Gastroesophageal sphincter (tissue), 4 donors: ENCODE results near the gene PRKAG2. TPM values are rescaled to one million over a fixed set of nuclear protein-coding genes. Genes with fewer than 3 reads are reported as not detected.
"Not testable (repeated sequence)": the region's sequence is repeated elsewhere in the genome, so short reads cannot be mapped to it uniquely, and the experiment has no call there.

ENCODE experiments used
- ATAC-seq: fragments of 150-250 bp; one replicate; pipeline ENCODE4 v1.9.1; 2016; ENCODE audit warnings: mild to moderate bottlenecking, moderate library complexity
- H3K27ac ChIP-seq, 4 donors: fragments of 200-600 bp; sonication (generic) in 3 of 4; 1 replicate in 3 of 4; 2 replicates in 1 of 4; pipeline ENCODE4 v1.5.1; 2016 to 2019
- H3K27me3 ChIP-seq: fragments of 200-600 bp; sonication (generic); one replicate; pipeline ENCODE4 v1.5.1; 2019
- H3K36me3 ChIP-seq, 2 donors: fragments of 200-600 bp; sonication (generic); one replicate each; pipeline ENCODE4 v1.5.1; 2019; ENCODE audit warnings: control low read depth in 1 of 2
- H3K4me1 ChIP-seq, 3 donors: fragments of 200-600 bp; sonication (generic); 1 replicate in 2 of 3; 2 replicates in 1 of 3; pipeline ENCODE4 v1.5.1; 2016 to 2019; ENCODE audit warnings: control low read depth in 2 of 3
- H3K4me3 ChIP-seq, 2 donors: fragments of 200-600 bp; sonication (generic); one replicate each; pipeline ENCODE4 v1.5.1; 2019; ENCODE audit warnings: mild to moderate bottlenecking in 1 of 2, moderate library complexity in 1 of 2
- H3K9me3 ChIP-seq, 3 donors: fragments of 200-600 bp; sonication (generic); one replicate each; pipeline ENCODE4 v1.5.1; 2017 to 2019; ENCODE audit warnings: control low read depth in 2 of 3
- EP300 ChIP-seq: sonication (generic); formaldehyde crosslinking; IDR thresholded peaks from one replicate; pipeline ENCODE4 v1.6.1; 2017; ENCODE audit warnings: antibody characterized with exemption, mild to moderate bottlenecking
- POLR2A ChIP-seq, 2 donors: fragments of 450-650 bp; IDR thresholded peaks; one replicate each; pipeline ENCODE4 v1.6.1; 2017; ENCODE audit warnings: antibody characterized with exemption in 2 of 2, mild to moderate bottlenecking in 2 of 2, moderate library complexity in 1 of 2
- POLR2AphosphoS5 ChIP-seq: sonication (generic); formaldehyde crosslinking; IDR thresholded peaks from one replicate; pipeline ENCODE4 v1.6.1; 2017; ENCODE audit warnings: antibody characterized with exemption
- WGBS, 2 donors: methylation state at CpG; one replicate each; pipeline ENCODE4 v1.1.5; 2018; ENCODE audit warnings: low coverage in 1 of 2; 5-methylcytosine and 5-hydroxymethylcytosine counted together
- total RNA-seq, 4 donors: library from RNA; depleted of rRNA; stranded (reverse); fragments of >200 nt; gene quantifications; one replicate each; pipeline ENCODE4 v1.1.0, GENCODE V29; 2016
- TF ChIP-seq, protein P1 (sequence below), 4 experiments: fragments of 200-600 bp in 2 of 4; fragments of 450-650 bp in 2 of 4; sonication (generic) in 1 of 4; IDR thresholded peaks; one replicate each; pipeline ENCODE4 v1.5.1; 2017 to 2019; ENCODE audit warnings: antibody characterized with exemption in 4 of 4, mild to moderate bottlenecking in 2 of 4, moderate library complexity in 2 of 4

PRKAG2 gene
- total RNA-seq, 4 donors from 2014 or later, result 48.9 to 89.0 (median 75.7) TPM

DNA sequence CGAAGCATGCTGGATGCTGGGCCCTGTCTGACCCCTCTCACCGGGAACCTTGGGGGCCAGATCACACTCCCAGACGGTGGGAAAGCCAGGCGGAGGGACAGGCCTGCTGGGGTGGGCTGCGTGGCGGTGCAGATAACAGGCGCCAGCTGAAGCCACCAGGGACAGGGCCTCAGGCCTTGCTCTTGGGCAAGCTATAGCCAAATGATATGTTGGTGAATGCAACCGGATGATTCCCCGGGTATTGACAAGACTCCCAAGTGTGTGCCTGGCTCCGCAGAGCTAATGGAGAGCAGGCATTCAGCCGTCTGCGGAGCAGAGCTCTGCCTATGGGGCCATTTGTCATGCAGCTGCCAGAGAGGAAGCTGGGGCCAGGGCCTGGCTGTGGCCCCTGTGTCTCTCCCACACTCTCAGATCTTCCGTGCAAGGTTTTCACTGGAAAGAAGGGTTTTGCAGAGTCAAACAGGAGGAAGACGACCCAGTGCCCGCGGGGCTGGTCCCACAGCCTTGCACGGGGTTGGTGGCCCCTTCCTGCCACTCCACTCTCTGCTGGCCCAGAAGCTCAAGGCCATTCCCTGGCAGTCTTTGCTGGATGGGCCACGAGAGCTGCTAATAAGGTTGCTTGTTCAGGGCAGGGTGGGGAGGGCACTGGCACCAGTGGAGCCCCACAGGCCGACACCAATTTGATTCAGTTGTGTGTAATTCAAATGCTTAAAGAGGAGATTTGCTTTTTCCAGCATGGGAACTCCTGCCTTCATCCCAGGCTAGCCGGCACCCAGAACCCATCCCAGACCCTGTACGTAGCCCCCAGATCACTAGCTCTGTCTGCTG lies 91.8 kb downstream of the PRKAG2 start:
- Histone ChIP-seq H3K9me3 (no peaks in the 10 kb centered on the region), H3K27me3 (no peaks in the 10 kb centered on the region), H3K27ac (no peak overlapping the region), H3K4me3 (no peak overlapping the region), H3K36me3 (peaks cover 0 to 24% of the 10 kb centered on the region in 2 donors), H3K4me1 (peaks cover 0 to 11% (median 0%) of the 10 kb centered on the region in 3 donors)
- ATAC-seq, result no peak
- TF ChIP-seq POLR2AphosphoS5 (no peak), POLR2A (IDR thresholded peaks at IDR 0.05) (no peak), EP300 (no peak)
- TF ChIP-seq, protein P1, sequence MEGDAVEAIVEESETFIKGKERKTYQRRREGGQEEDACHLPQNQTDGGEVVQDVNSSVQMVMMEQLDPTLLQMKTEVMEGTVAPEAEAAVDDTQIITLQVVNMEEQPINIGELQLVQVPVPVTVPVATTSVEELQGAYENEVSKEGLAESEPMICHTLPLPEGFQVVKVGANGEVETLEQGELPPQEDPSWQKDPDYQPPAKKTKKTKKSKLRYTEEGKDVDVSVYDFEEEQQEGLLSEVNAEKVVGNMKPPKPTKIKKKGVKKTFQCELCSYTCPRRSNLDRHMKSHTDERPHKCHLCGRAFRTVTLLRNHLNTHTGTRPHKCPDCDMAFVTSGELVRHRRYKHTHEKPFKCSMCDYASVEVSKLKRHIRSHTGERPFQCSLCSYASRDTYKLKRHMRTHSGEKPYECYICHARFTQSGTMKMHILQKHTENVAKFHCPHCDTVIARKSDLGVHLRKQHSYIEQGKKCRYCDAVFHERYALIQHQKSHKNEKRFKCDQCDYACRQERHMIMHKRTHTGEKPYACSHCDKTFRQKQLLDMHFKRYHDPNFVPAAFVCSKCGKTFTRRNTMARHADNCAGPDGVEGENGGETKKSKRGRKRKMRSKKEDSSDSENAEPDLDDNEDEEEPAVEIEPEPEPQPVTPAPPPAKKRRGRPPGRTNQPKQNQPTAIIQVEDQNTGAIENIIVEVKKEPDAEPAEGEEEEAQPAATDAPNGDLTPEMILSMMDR (IDR thresholded peaks at IDR 0.05), result no peak
- 86 to 93% methylated on average over 2 to 4 of the region's 21 CpGs for WGBS, 2 donors

DNA sequence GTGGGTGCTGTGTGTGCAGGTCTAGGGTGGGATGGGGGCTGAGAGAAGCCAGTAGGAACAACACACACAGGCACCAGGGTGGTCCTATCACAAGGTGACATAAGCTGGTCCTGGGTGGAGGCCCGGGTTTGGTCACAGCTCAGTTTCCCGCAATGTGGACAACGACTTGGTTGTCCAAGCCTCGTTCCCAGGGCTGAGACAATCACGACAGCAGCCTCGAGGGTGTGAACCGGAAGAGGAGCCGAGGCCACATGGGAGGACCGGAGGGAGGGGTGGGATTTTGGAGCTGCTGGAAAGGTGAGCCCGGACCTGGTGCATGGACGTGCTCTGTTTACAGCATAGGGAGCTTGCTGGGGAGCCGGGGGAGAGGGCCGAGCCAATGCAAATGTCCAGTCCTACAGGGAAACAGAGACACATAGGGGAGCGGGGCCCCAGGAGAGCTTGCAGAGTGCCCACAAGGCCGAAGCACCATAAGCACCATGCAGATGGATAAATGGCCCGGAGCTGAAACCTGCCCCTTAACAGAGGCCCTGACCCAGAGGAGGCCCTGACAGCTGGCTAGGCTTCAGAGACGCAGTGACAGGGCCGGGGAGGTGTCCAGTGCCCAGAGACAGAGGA lies 92.8 kb downstream of the PRKAG2 start:
- Histone ChIP-seq H3K4me1 (peaks cover 0 to 11% (median 0%) of the 10 kb centered on the region in 3 donors), H3K4me3 (no peak overlapping the region), H3K27ac (no peak overlapping the region), H3K27me3 (no peaks in the 10 kb centered on the region), H3K36me3 (peaks cover 0 to 24% of the 10 kb centered on the region in 2 donors), H3K9me3 (no peaks in the 10 kb centered on the region)
- no peak for ATAC-seq
- TF ChIP-seq, protein P1 (IDR thresholded peaks at IDR 0.05), result no peak
- TF ChIP-seq EP300, result no peak
- no peak for TF ChIP-seq POLR2AphosphoS5
- WGBS, 2 donors, result 87 to 92% methylated on average over 3 to 9 of the region's 18 CpGs

DNA sequence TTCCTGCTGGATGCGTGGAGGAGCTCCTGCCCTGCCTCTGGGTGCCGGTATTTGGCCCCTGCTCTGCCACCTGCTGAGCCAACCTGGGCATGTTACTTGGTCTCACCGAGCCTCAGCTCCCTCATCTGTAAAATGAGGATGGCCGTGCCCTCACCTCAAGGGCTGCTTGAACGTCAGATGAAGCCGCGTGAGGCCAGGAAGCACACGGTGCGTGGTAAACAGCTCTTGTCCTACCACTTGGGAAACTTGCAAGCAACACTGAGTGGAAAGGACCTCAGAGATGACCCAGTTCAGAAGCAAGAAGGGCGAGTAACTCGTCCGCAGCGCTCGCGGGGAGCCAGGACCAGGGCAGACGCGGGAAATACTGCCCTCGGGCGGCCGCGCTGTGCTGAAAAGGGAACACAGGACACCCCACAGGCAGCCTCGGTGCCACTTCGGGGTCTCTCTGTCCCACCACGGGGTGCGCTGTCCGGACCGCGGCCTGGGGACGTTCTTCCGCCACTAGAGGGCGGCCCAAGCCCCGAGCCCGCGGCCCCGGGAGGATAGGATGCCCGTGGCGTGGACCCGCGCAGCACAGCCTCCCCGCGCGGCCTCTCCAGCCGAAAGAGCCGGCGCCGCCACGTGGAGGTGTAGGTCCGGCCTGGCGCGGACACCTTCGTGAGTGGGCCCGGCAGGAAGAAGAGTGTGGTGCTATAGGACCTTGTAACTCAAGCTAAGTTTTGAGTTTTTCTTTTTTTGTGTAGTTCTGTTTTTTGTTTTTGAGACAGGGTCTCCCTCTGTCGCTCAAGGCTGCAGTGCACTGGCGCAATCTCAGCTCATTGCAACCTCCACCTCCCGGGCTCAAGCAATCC lies 94.1 kb downstream of the PRKAG2 start:
- peak overlapping the region in 2 of 4 donors; percentile 38 to 68 for H3K27ac ChIP-seq
- 23 to 58% methylated on average over 3 to 12 of the region's 55 CpGs for WGBS, 2 donors
- ATAC-seq, result peak; percentile 86

DNA sequence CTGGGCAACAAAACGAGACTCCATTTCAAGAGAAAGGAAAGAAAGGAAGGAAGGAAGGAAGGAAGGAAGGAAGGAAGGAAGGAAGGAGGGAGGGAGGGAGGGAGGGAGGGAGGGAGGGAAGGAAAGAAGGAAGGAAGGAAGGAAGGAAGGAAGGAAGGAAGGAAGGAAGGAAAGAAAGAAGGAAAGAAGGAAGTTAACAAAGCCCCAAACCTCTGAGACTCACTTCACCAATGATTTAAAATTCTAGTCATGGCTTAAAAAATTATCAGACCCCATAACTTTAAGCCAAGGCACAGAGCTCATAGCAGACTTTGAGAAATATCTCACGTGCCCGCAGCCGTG lies 94.7 kb downstream of the PRKAG2 start:
- not testable (repeated sequence) for H3K9me3 ChIP-seq, ATAC-seq, H3K4me3 ChIP-seq, H3K27me3 ChIP-seq
- WGBS, 2 donors, result 90 to 100% methylated on average over 1 to 4 of the region's 4 CpGs
- H3K36me3 ChIP-seq, result peaks cover 0 to 24% of the 10 kb centered on the region in 2 donors
- peaks cover 0 to 24% (median 0%) of the 10 kb centered on the region in 3 donors for H3K4me1 ChIP-seq
- peak overlapping the region in 1 of 4 donors; percentile 68 for H3K27ac ChIP-seq

More for the DNA sequence above, 94.1 kb downstream of the PRKAG2 start:
- no peaks in the 10 kb centered on the region for H3K9me3 ChIP-seq
- peak overlapping the region; percentile 4 to 41 for H3K4me3 ChIP-seq
- peaks cover 0 to 24% of the 10 kb centered on the region in 2 donors for H3K36me3 ChIP-seq
- TF ChIP-seq, protein P1 (IDR thresholded peaks at IDR 0.05), result peak in 3 of 4 experiments; percentile 84 to 94 (median 86)
- TF ChIP-seq EP300 (no peak), POLR2A (IDR thresholded peaks at IDR 0.05) (no peak)
- peaks cover 0 to 18% (median 0%) of the 10 kb centered on the region in 3 donors for H3K4me1 ChIP-seq
- H3K27me3 ChIP-seq, result no peaks in the 10 kb centered on the region

DNA sequence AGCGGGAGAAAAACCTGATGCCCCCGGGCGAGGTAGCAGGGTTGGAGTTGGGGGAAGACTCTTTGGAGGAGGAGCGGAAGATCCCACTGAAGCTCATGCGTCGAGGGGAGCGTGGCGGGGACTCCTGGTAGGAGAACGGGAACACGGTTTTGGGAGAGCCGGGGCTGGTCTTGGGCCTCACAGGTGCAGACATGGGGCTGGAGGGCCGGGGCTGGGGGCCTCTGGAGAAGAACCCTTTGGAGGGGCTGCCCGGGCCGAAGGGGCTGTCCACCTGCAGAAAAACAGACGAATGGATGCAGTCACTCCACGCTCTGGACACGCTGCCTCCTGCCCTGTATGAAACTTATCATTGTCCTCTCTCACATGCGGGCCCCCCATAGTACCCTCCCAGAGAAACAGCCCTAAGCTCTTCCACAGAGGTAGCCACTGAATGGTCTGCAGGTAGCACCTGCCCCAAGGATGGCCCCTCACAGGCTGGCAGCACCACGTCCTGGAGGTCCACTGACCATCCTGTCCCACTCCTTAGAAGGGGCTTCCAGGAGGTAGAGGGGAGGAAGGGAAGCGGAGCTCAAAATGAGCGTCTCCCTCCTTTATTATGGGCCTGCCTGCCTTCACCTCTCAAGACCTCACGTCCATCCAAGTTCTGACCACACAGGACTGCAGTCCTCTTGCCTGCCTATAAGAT lies 95.6 kb downstream of the PRKAG2 start:
- Histone ChIP-seq H3K4me3 (no peak overlapping the region), H3K27me3 (no peaks in the 10 kb centered on the region), H3K36me3 (peaks cover 0 to 22% of the 10 kb centered on the region in 2 donors), H3K9me3 (no peaks in the 10 kb centered on the region), H3K27ac (no peak overlapping the region), H3K4me1 (peaks cover 0 to 24% (median 0%) of the 10 kb centered on the region in 3 donors)
- ATAC-seq, result no peak
- TF ChIP-seq POLR2A (IDR thresholded peaks at IDR 0.05), result no peak
- TF ChIP-seq, protein P1 (IDR thresholded peaks at IDR 0.05), result no peak
- TF ChIP-seq EP300, result no peak
- no peak for TF ChIP-seq POLR2AphosphoS5
- WGBS, 2 donors, result 88 to 89% methylated on average over 6 to 10 of the region's 22 CpGs
